B cell (primary cell): Measurements from ENCODE around the gene EPB41L5. TPM values are rescaled to one million over a fixed set of nuclear protein-coding genes. Genes with fewer than 3 reads are reported as not detected.

Source experiments
- ATAC-seq: fragments of 200-7000 bp; cut with Tn5 transposase; one replicate; pipeline ENCODE4 v1.10.0; 2021; ENCODE audit warnings: low read depth, mild to moderate bottlenecking, moderate number of reproducible peaks, moderate library complexity
- CTCF ChIA-PET: fragments of 350-600 bp; sonication (Branson Sonifier 250); formaldehyde crosslinking; loops from one replicate; lab custom pipeline; 2021; ENCODE audit warnings: antibody characterized with exemption, inconsistent platforms; lab: Charles Lee
- POLR2A ChIA-PET: fragments of 350-600 bp; sonication (Branson Sonifier 250); formaldehyde crosslinking; loops from one replicate; lab custom pipeline; 2021; ENCODE audit warnings: antibody characterized with exemption; lab: Charles Lee
- DNase-seq: peaks from one replicate; pipeline ENCODE4 v3.0.0; 2013
- H2AFZ ChIP-seq: 2 replicates; pipeline ENCODE4 v1.6.1; 2012; ENCODE audit warnings: mild to moderate bottlenecking, low read depth, low read length; ENCODE audit not compliant: insufficient read depth, poor library complexity, severe bottlenecking
- H3K27ac ChIP-seq, 2 donors: 1 replicate in 1 of 2; 2 replicates in 1 of 2; pipeline ENCODE4 v1.5.1; 2012 to 2013; ENCODE audit warnings: low read length in 2 of 2, mild to moderate bottlenecking in 2 of 2, moderate library complexity in 1 of 2
- H3K27me3 ChIP-seq, 4 experiments: fragments of 200-600 bp in 1 of 4; sonication (generic) in 1 of 4; replicated peaks in 1 of 4; 1 replicate in 2 of 4; 2 replicates in 2 of 4; pipeline versions ENCODE4 v1.6.1 to v1.7.0; 2013 to 2016; ENCODE audit warnings: low read length in 3 of 4, mild to moderate bottlenecking in 2 of 4, mixed read lengths in 1 of 4, moderate library complexity in 1 of 4; ENCODE audit not compliant: insufficient read depth in 4 of 4, control insufficient read depth in 3 of 4; ENCODE audit errors: control extremely low read depth in 1 of 4
- H3K36me3 ChIP-seq, 2 experiments: replicated peaks in 1 of 2; 1 replicate in 1 of 2; 2 replicates in 1 of 2; pipeline versions ENCODE4 v1.6.1 to v1.7.1; 2013; ENCODE audit warnings: low read length in 1 of 2; ENCODE audit not compliant: insufficient read depth in 2 of 2, control insufficient read depth in 1 of 2; ENCODE audit errors: control extremely low read depth in 1 of 2, extremely low read depth in 1 of 2
- H3K4me1 ChIP-seq, 2 donors: fragments of 200-600 bp in 1 of 2; sonication (generic) in 1 of 2; 1 replicate in 1 of 2; 2 replicates in 1 of 2; pipeline versions ENCODE4 v1.5.1 to v1.6.1; 2013 to 2017; ENCODE audit warnings: low read length in 2 of 2; ENCODE audit not compliant: control insufficient read depth in 2 of 2, insufficient read depth in 2 of 2
- H3K4me2 ChIP-seq: replicated peaks from 2 replicates; pipeline ENCODE3; 2012; ENCODE audit warnings: mild to moderate bottlenecking, low read depth, low read length; ENCODE audit not compliant: poor library complexity, severe bottlenecking
- H3K4me3 ChIP-seq, 5 experiments: fragments of 200-600 bp in 1 of 5; sonication (generic) in 1 of 5; 1 replicate in 3 of 5; 2 replicates in 2 of 5; pipeline versions ENCODE4 v1.5.1 to v1.7.0; 2011 to 2016; ENCODE audit warnings: low read length in 4 of 5, mild to moderate bottlenecking in 4 of 5, low read depth in 2 of 5, control low read depth in 1 of 5, moderate library complexity in 1 of 5; ENCODE audit not compliant: insufficient read depth in 1 of 5; ENCODE audit errors: control extremely low read depth in 1 of 5, extremely low read depth in 1 of 5
- H3K79me2 ChIP-seq: fragments of 200-600 bp; sonication (generic); one replicate; pipeline ENCODE4 v1.6.0; 2016; ENCODE audit warnings: low read length; ENCODE audit not compliant: control insufficient read depth, insufficient read depth
- H3K9ac ChIP-seq: fragments of 200-600 bp; sonication (generic); 2 replicates; pipeline ENCODE4 v1.6.1; 2017; ENCODE audit warnings: mild to moderate bottlenecking, low read length, moderate library complexity
- H3K9me3 ChIP-seq, 3 donors: one replicate each; pipeline versions ENCODE4 v1.6.1 to v1.7.1; 2013; ENCODE audit warnings: low read length in 2 of 3; ENCODE audit not compliant: control insufficient read depth in 2 of 3, insufficient read depth in 1 of 3; ENCODE audit errors: control extremely low read depth in 1 of 3
- H4K20me1 ChIP-seq: 2 replicates; pipeline ENCODE4 v1.6.0; 2012; ENCODE audit warnings: mild to moderate bottlenecking, low read length; ENCODE audit not compliant: insufficient read depth, control insufficient read depth, poor library complexity, severe bottlenecking
- H3K27ac Mint-ChIP-seq: one replicate; pipeline ENCODE4 v1.8.0; 2021; ENCODE audit warnings: mixed read lengths
- H3K27me3 Mint-ChIP-seq: one replicate; pipeline ENCODE4 v1.8.0; 2021; ENCODE audit warnings: mixed read lengths
- H3K4me1 Mint-ChIP-seq: one replicate; pipeline ENCODE4 v1.8.0; 2021; ENCODE audit warnings: mixed read lengths
- H3K4me3 Mint-ChIP-seq: one replicate; pipeline ENCODE4 v1.8.0; 2021; ENCODE audit warnings: mixed read lengths
- H3K9me3 Mint-ChIP-seq: one replicate; pipeline ENCODE4 v1.8.0; 2022; ENCODE audit warnings: mixed read lengths; ENCODE audit not compliant: insufficient read depth
- CTCF ChIP-seq: fragments of 200-600 bp; IDR thresholded peaks from one replicate; pipeline ENCODE4 v1.8.0; 2022; ENCODE audit warnings: antibody characterized with exemption, mild to moderate bottlenecking
- EZH2 ChIP-seq: IDR thresholded peaks from 2 replicates; pipeline ENCODE4 v1.6.1; 2012; ENCODE audit warnings: borderline replicate concordance, low read depth, mild to moderate bottlenecking, moderate library complexity, low read length; ENCODE audit not compliant: insufficient read depth, poor library complexity, severe bottlenecking
- WGBS: methylation state at CpG from one replicate; pipeline ENCODE4 v1.1.5; 2013; ENCODE audit warnings: missing lambda C conversion rate; ENCODE audit not compliant: insufficient coverage; 5-methylcytosine and 5-hydroxymethylcytosine counted together
- intact Hi-C: fragments of 100-400 bp; cut with micrococcal nuclease; formaldehyde crosslinking; loops from one replicate; pipeline ENCODE4 v1.10.0; 2022
- polyA plus RNA-seq: library from polyadenylated mRNA; depleted of rRNA; stranded (reverse); fragments of >200 nt; gene quantifications from 2 replicates; pipeline ENCODE4 v1.2.3, GENCODE V29; 2012
- total RNA-seq, 2 donors: library from RNA; stranded (reverse); fragments of 120-200 nt in 1 of 2; gene quantifications; 1 replicate in 1 of 2; 2 replicates in 1 of 2; pipeline versions ENCODE4 v1.2.3 to v1.2.4, GENCODE V29; 2013 to 2022

EPB41L5 gene
- total and polyA plus RNA-seq, 2 donors (not counting 1 experiment from before 2014, with no cell fraction given), result 3.9 to 14.0 TPM

DNA sequence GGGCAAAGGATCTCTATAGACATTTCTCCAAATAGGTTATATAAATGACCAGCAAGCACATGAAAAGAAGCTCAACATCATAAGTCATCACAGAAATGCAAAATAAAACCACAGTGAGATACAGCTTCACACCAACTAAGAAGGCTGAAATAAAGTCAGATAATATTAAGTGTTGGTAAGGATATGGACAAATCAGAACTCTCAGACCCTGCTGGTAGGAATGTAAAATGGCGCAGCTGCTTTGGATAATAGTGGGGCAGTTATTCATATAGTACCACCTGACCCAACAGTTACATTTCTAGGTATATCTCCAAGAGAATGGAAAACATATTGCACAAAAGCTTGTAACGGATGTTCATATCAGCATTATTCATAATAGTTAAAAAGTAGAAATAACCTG, 14.0 kb downstream of the EPB41L5 start:
- no peaks in the 10 kb centered on the region for H3K4me1 Mint-ChIP-seq
- H3K79me2 ChIP-seq, result peaks cover 36% of the 10 kb centered on the region
- H3K9ac ChIP-seq, result no peak overlapping the region
- no peaks in the 10 kb centered on the region for H3K36me3 ChIP-seq
- peaks cover 4% of the 10 kb centered on the region for H3K9me3 Mint-ChIP-seq
- CTCF ChIA-PET, result no interaction called here
- H3K9me3 ChIP-seq, result peaks cover 0 to 9% (median 0%) of the 10 kb centered on the region in 3 donors
- no peak overlapping the region for H3K4me3 Mint-ChIP-seq
- no peak overlapping the region for H2AFZ ChIP-seq
- DNase-seq (no peak), ATAC-seq (no peak)
- intact Hi-C loops, result no loop called here
- no peak overlapping the region for H3K27ac ChIP-seq
- TF ChIP-seq CTCF (no peak), EZH2 (no peak)
- no peaks in the 10 kb centered on the region for H4K20me1 ChIP-seq
- H3K4me1 ChIP-seq, result no peaks in the 10 kb centered on the region
- H3K27me3 ChIP-seq, result no peaks in the 10 kb centered on the region
- no CpG with 5 or more reads among the region's 2 CpGs for WGBS
- no peak overlapping the region for H3K4me2 ChIP-seq
- POLR2A ChIA-PET, result no interaction called here
- H3K27me3 Mint-ChIP-seq, result no peaks in the 10 kb centered on the region
- H3K4me3 ChIP-seq, result no peak overlapping the region
- no peak overlapping the region for H3K27ac Mint-ChIP-seq

DNA sequence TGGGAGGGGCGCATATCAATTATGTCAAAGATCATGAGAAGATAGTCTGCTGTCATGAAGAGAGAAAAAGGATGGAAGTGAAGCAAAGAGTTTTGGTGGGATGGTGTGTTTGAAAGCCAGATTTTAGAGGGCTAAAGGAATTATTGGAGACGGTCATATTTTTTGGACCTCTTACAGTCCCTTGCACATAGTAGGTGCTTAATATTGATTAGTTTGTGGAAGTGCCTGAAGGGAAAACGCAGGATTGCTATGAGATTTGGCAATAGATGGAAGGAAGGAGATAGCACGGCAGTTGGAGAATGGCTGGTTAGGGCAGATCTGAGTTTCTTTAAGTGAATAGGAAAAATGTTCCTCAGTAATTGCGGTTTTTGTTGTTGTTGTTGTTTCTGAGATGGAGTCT, 15.9 kb downstream of the EPB41L5 start:
- Histone ChIP-seq H3K4me1 (no peaks in the 10 kb centered on the region), H2AFZ (no peak overlapping the region), H3K4me3 (no peak overlapping the region), H3K79me2 (peaks cover 40% of the 10 kb centered on the region), H3K36me3 (no peaks in the 10 kb centered on the region), H4K20me1 (no peaks in the 10 kb centered on the region), H3K9me3 (peaks cover 0 to 9% (median 0%) of the 10 kb centered on the region in 3 donors), H3K9ac (no peak overlapping the region), H3K4me2 (no peak overlapping the region), H3K27ac (no peak overlapping the region), H3K27me3 (no peaks in the 10 kb centered on the region)
- intact Hi-C loops, result no loop called here
- Mint-ChIP-seq H3K4me1 (no peaks in the 10 kb centered on the region), H3K27ac (no peak overlapping the region), H3K27me3 (no peaks in the 10 kb centered on the region), H3K4me3 (no peak overlapping the region), H3K9me3 (peaks cover 4% of the 10 kb centered on the region)
- ChIA-PET CTCF (interaction anchor here (0.6 kb wide), 1 partner anchor 1286 kb away, joined by 5 read pairs; no protein-coding TSS in a partner anchor), POLR2A (no interaction called here)
- WGBS, result 96% methylated on average over 5 of the region's 5 CpGs
- ATAC-seq (no peak), DNase-seq (no peak)
- TF ChIP-seq EZH2 (no peak), CTCF (no peak)
